ENCODE data around the gene SLC25A12.

The SLC25A12 gene

DNA sequence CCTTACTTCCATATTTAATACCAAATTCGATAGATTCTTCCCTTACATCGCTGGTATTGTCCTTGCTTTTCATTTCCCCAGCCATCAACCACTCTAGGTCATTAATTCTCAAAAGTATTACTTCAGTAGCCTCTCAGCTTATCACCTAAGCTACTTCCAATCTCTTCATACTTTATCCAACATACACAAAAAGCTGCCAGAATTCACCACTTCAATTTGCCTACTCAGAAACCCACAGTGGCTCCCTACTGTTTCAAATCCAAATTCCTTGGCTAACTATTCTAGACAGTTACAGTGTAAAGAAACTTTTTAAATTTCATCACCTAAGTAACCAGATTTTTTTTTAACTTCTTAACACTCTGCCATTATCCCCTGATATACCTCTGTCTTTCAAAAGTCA is 4.7 kb downstream of the SLC25A12 start:
- DNase-seq (ENCODE audit: low spot score), result no peak

DNA sequence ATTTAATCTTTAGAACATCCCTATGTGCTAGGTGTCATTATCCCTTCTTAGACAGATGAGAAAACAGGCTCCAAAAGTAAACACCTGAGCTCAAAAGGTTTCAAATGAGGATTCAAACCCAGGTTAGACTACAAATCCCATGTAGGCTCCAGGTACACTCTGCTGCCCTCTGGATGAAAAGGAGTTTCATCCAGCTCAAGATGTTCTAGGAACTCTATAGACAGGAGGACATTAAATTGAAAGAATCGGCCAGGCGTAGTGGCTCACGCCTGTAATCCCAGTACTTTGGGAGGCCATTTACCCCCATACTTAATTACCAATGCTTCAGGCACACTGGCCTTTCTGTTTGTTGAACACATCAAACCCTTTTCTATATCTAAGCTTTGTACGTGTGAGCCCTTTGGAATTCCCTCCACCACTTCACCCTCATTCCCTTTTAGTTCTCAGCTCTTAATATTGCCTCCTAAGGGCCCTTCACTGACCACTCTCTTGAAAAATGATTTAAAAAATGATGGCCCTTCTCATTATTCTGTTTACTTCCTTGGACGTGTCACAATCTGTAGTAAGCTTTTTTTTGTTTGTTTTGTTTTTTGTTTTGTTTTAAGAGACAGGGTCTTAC is 10.7 kb downstream of the SLC25A12 start:
- DNase-seq (ENCODE audit: low spot score), result no peak

DNA sequence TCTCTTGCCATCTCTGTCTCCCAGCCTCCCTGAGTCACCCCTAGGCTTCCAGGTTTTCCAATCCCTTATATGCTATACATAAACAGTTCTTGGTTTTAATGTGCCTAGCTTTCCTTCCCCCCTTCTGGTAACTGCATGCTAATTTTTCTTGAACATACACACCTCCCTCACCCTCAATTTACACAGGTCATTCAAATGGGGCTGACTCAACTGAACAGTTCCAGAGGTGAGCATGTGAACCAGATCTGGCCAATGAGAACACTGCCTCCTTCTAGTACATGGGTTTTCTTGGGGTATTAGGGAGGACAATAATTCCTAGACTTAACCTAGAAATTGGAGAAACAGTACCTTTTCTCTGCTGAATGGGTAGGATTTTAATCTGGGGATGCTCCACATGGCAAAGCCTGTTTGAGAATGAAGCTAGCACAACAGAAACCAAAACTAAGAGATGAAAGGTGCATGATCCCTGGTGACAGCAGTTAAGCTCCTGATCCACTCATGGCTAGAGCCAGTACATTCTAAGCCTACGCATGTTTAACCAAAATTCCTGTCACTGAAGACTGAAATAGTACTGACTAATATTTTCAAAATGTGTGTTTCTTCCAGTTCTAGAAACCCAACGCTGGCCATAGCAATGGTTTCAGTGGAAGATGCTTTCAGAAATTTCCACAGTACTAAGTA is 11.8 kb downstream of the SLC25A12 start:
- DNase-seq (ENCODE audit: low spot score), result no peak

DNA sequence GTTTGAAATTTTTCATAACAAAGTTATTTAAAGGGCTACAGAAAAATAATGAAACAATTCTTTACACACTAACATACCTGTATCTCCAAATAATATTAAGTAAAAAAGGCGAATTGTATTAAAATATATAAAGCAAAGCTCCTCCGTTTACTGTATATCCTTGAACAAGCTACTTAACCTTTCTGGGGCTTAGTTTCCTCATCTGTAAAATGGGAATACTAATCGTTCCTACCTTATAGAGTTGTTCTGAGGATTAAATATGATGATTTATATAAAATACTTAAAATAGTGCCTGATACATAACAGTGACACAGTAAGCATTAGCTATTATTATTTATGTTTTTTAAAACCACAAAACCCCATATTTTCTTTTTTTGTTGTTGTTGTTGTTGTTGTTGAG is 13.3 kb downstream of the SLC25A12 start:
- no peak for DNase-seq (ENCODE audit: low spot score)

DNA sequence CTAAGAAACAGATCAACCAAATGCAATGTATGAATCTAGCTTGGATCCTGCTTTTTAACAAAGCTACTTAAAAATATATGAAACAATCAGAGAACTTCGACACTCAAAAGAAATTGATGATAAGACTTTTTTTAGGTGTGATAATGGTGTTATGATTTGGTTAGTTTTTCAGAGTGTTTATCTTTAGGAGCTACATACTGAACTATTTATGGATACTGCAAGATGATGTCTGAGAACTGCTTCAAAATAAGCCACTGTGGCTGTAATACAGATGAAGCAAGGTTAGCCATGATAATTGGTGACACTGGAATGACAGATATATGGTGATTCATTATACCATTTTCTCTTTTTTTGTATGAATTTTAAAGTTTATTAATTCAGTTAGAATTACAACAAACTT is 14.2 kb downstream of the SLC25A12 start:
- no peak for DNase-seq (ENCODE audit: low spot score)

DNA sequence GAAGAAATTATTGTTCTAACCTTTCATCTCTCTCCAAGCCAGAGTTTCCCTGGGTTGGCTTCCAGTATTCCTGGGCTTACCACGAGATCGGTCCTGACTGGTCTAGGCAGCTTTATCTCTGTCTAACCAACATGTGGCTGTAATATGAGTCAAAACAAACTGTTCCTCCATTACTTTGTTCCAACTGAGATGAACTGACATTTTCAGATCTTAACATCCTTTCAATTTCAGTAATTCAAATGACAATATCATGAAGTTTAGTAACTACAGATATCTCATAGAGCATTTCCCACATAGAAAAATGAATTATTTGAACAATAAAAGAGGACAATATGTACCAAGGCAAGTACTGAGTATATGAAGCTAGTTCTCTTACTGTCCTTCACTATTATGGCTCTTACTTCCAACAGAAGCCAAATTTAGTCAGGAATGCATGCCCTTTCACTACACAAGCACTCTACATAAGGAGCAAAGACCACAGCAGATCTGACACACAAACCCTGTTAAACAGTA is 15.5 kb downstream of the SLC25A12 start:
- DNase-seq (ENCODE audit: low spot score), result no peak

DNA sequence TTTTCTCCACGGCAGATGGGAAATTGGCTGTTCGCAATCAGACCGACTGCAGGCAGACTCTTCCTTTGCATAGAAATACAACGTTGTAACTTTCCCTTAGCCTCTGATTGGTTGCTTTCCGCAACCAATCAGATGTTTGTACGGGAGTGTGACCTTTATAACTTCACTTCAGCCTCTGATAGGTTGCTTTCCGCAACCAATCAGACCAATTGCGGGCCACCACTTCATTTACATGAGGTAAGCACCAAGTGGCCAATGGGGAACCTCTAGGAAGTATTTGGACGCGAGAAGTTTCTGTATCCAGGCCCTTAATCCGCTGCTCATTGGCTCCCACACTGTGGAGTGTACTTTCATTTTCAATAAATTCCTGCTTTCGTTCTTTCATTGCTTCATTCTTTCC is 19.1 kb downstream of the SLC25A12 start:
- no peak for DNase-seq (ENCODE audit: low spot score)

DNA sequence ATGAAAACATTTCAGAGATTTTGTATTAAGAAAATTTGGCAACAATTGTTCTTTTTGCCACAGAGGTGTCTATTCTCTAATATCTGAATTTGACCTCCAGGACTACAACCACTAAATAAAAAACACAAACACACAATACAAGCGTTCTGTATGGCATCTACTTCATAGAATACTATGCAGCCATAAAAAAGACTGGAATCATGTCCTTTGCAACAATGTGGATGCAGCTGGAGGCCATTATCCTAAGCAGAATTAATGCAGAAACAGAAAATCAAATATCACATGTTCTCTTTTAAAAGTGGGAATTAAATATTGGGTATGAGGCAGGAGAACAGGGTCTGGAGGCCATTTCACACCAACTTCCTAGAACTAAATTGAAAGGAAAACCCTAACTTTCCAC is 19.5 kb downstream of the SLC25A12 start:
- no peak for DNase-seq (ENCODE audit: low spot score)

DNA sequence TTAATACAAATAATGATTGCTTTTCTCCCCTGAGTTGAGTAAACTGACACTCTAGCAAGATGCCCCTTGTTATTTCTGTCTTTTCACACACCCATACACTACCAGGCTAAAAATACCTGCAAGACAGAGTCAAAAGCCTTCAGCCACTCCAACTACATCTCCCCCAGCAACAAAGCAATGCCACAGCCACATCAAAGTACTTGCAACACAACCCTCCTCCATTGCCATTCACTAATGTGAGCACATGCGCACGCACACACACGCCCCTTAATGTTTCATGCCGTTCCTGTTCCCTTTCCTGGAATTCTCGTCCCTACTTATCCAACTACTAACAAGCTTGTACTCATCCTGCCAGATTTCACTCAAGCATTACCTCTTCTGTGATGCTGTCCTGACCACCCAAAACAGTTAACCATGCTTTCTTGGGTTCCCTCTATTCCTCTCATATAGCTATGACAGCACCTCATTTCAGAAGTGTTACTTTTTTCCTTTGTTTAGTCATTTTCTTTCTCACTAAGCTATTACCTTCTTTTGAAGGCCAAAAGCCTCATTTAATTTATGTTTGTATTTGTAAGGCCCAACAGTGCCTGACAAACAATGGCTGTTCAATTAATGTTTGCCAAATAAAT is 29.6 kb downstream of the SLC25A12 start:
- DNase-seq (ENCODE audit: low spot score), result no peak

DNA sequence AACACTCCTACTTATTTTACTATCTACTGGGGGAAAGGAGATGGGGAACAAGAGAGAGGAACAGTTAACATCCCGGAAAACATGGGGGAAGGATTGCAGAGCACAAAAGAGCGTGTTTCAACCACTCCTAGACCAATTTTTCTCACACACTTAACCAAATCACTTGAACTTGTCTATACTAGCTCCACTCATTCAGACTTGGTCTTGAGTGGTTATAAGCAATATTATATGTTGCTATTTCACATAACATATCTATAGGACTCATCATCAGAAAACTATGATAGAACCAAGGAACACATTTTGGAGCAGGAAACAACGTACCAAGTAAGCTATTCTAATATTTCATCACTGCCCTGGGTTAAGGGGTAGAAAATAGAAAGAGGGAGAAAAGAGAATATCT is 31.5 kb downstream of the SLC25A12 start:
- DNase-seq (ENCODE audit: low spot score), result no peak

DNA sequence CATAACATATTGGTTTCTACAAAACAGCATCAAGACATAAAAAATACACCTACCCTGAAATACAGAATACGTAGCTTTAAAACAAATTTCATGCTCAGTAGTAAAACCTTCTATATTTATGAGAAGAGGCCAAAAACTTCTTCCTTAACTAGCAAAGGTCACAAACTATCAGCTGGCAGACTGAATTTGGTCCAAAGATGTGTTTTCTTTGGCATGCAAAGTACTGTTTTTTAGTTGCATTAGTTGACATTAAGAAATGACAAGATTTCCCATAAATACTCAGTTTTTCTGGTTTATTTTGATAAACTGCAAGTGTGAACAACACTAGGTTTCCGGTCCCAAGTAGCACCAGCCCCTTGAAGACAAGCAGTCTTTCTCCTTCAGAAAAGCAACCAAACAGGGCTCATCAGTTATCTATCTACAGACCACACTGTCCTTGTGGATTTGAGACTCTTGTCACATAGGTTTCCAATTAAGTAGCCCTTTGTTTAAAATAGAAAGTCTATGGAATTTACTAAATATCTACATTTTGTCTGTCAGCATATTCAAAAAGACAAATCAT is 35.6 kb downstream of the SLC25A12 start:
- DNase-seq (ENCODE audit: low spot score), result no peak

DNA sequence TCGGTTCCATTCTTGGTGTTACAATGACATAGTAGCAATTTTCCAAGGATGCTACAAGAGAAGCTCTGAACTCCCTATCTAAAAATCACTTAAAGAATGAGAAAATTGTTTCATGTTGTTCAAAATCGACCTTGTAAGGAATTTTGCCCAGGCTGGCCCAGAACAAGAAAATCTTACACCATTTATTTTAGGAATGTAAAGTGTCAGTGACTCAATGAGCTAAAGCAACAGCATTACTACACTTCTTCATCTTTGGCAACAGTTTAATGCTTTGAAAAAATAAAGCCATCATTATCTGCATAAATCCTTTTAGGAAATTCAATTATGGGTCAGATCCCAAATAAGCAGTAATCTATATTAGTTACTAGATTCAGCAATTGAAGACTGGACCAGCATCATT is 38.6 kb downstream of the SLC25A12 start:
- no peak for DNase-seq (ENCODE audit: low spot score)

DNA sequence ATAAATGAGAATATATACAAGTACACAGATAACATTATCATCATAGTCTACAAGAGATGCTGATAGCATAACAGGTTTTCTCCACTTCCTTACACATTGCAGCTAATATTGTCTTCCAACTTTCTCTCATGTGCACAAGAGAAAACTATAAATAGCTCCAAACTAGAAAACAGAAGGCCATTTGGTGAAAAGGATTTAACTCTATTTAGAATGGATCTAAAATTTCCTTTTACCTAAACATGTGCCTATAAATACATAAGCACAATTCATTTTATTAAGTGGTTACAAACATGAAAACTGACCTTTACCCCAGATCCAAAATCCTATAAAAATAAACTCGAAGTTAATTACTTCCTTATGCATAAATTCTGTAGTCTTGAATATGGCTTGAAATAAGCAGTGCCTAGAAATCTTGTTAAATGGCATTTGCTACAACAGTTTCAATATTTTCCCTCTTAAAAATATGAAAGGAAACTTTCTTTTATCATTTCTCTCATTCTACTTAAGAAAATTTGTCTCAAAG is 41.6 kb downstream of the SLC25A12 start:
- no peak for DNase-seq (ENCODE audit: low spot score)

DNA sequence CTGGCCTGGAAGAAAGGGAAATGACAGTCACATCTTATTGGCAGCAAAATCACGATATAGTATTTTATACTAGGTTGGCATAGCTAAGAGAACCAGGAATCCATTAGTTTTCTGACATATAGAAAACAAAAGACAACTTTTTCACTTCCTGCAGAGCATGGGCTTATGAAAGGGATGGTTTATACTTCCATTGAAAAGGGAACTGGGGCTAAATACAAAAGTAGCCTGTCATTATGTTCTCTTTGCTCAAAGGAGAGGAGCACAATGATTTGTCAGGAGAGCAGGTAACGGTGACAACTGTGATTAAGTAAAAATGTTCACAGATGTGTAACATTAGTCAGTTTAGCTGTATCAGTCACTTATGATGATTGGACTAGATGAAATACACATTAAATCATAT is 46.4 kb downstream of the SLC25A12 start:
- no peak for DNase-seq (ENCODE audit: low spot score)

DNA sequence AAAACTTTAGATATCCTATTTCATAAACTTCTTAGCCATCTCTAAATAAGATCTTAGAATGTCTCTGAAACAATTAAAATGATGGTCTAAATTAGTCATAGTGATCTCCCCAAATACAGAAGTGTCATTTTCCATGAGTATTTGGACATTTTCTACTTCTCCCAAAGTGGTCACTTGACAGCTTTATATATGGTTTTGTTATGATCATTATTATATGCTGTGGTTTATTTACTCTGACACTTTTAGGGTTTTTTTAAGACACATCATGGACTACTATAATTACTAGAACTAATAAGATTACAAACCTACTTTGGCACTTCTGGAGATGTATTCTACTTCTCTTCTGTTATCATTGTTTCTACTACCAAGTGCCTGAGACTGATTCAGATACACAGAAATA is 47.1 kb downstream of the SLC25A12 start:
- no peak for DNase-seq (ENCODE audit: low spot score)

DNA sequence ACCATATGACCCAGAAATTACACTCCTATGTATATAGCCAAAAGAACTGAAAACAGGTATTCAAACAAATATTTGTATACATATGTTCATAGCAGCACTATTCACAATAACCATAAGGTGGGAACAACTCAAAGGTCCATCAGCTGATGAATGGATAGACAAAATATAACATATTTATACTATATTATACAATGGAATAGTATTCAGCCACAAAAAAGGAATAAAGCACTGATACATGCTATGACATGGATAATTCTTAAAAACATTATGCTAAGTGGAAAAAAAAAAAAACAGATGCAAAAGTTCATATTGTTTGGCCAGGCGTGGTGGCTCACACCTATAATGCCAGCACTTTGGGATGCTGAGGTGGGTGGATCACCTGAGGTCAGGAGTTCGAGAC is 52.0 kb downstream of the SLC25A12 start:
- no peak for DNase-seq (ENCODE audit: low spot score)

DNA sequence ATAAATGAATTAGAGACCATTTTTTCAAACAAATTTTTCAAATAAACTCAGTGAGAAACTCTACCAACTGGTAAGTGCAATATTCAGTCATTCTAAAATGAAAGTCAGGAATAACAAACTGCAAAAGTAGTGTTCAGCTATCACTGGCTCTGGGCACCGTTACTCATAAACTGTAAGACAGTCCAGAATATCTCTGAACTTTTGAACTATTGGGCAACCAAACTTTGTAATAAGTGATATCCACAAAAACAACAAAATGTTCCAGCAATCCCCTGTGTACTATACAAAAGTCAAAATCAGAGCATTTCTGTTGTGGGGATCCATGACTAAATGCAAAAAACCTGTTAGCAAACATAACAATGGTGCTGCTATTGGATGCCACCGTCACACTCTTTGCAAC is 56.3 kb downstream of the SLC25A12 start:
- no peak for DNase-seq (ENCODE audit: low spot score)

DNA sequence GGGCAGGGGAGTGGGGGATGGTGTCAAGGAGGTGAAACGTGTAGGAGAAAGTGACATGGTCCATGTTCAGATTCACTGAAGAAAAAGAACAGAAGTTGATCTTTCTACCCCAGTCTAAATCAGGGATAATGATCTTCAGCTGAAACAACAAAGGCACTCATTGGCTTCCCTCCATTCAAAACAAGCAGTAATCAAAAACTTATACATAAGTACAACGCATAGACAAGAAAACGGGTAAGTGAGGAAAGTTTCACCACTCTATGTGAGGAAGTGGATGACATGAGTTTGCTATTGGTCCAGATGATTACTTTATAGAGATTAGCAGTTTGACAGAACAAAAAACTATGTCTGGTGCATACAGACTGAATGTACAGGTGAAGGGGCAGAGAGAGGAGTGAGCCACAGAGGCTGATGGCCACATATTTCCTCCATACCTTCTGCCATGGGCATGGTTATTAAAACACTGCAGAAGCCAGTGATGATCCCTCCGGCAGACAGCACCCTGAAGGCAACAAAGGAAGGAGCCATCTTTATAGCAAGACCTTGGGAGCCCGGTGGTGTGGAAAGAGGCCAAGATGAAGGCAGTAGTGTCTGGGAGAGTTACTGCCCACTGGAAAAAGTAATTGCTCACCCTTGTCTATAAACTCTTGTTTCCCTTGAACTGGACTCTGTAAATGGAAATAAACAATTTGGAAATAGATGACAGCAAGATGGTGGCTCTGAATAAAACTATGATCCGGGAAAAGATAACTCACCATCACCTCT is 57.7 kb downstream of the SLC25A12 start:
- no peak for DNase-seq (ENCODE audit: low spot score)

DNA sequence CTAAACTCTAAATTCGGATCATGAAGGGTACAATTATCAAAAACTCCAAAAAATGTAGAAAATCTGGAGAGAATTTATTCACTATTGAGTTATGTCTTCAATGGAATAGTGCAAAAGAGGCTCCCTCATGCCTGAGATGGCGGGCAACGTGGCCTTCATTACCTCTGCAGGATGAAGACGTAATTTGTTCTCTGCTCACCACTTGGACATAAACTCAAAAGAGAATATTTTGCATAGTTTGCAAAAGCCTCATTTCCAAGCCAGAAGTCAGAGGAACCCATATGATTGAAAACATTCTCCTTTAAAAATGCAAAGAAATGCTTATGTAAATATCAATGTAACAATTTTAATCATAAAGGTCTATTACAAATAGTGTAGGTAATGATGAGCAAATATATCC is 58.7 kb downstream of the SLC25A12 start:
- DNase-seq (ENCODE audit: low spot score), result no peak

DNA sequence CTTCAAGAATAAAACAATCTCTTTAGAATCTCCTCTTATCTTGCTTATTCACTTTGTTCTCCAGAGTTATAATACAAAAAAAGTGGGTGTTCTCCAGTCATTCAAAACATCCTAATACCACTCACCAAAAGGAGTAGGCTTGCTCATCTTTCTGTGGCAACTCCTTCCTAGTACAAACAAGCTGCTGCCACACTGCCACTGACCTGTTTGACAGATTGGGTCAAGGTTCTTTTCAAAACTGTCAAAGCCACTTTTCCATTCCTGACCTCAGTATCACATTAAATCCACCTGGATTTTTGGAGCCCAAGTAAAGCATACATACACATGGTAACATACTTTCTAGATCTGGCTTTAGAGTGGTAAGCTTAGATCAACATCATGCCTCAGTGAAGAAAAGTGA is 59.8 kb downstream of the SLC25A12 start:
- no peak for DNase-seq (ENCODE audit: low spot score)

DNA sequence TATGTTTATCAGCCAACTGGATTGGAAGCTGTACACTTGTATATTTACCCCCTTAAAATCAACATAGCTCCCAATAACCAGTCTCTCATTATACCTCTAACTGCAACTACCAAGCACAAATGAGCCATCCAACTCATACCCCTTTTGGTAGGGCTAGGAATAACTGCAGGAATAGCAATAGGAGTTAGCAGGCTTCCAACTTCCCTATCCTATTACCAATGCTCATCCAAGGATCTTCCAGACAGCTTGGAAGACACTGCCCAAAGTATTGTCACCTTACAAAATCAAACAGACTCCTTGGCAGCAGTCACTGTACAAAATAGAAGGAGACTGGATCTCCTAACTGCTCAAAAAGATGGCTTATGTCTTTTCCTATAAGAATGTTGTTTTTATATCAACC is 61.6 kb downstream of the SLC25A12 start:
- no peak for DNase-seq (ENCODE audit: low spot score)

DNA sequence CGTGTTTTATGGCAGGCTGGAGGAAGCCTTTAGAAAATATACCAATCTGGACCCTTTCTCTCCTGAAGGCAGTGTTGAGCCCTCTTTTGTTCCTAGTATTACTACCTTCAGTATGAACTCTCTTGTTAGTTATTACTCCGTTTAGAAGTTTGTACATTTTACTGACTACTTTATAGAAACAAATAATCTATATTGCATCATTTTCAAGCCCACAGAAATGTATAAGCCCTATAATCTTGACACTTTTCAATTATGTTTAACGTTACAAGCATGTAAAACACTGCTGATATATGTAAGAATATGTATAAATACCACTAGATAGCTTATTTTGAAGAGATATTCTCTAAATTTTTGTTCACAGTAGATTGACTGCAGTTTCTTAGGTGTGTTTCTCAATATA is 64.0 kb downstream of the SLC25A12 start:
- no peak for DNase-seq (ENCODE audit: low spot score)

Data from iPS-NIHi11 (cell line).